Coronary artery (tissue), 2 donors: ENCODE results near the gene KRTAP23-1.

Source experiments
- DNase-seq: peaks from one replicate; pipeline ENCODE4 v3.0.0-alpha.2; 2017; ENCODE audit warnings: low spot score
- H3K27ac ChIP-seq, 2 donors: fragments of 200-600 bp; sonication (generic); one replicate each; pipeline ENCODE4 v1.5.1; 2016 to 2019
- H3K4me3 ChIP-seq: fragments of 200-600 bp; sonication (generic); 2 replicates; pipeline ENCODE4 v1.5.1; 2016; ENCODE audit warnings: mild to moderate bottlenecking, moderate library complexity
- CTCF ChIP-seq: fragments of 200-600 bp; sonication (generic); IDR thresholded peaks from one replicate; pipeline ENCODE4 v1.5.1; 2019; ENCODE audit warnings: antibody characterized with exemption

Gene KRTAP23-1

GRCh38 chr21:30348506-30348905, at the start of gene KRTAP23-1:
KRTAP23-1 (minus strand) TSS chr21:30348606; CDS start chr21:30348606, 0 bp downstream.
- DNase-seq = no peak
- Histone ChIP-seq H3K4me3 (no peak within 1 kb of the TSS), H3K27ac (no peak within 1 kb of the TSS)
- TF ChIP-seq CTCF = no peak

- no peak within 1 kb of the TSS for H3K4me3 ChIP-seq
- no peak for TF ChIP-seq CTCF
- no peak for DNase-seq
Measured at GRCh38 chr21:30395731-30396130, 47.3 kb upstream of the KRTAP23-1 start, which contains the start of gene KRTAP13-1. KRTAP13-1 (plus strand) TSS chr21:30396031; CDS start chr21:30396087, 56 bp downstream.

GRCh38 chr21:30391492-30392025, 43.2 kb upstream of the KRTAP23-1 start:
- H3K4me3 ChIP-seq = no peak overlapping the region
- no peak overlapping the region for H3K27ac ChIP-seq
- no peak for TF ChIP-seq CTCF
- no peak for DNase-seq

More at GRCh38 chr21:30395731-30396130, 47.3 kb upstream of the KRTAP23-1 start, which contains the start of gene KRTAP13-1:
- no peak within 1 kb of the TSS for H3K27ac ChIP-seq

GRCh38 chr21:30382201-30382600, 33.8 kb upstream of the KRTAP23-1 start:
- no peak for TF ChIP-seq CTCF
- Histone ChIP-seq H3K4me3 (no peak overlapping the region), H3K27ac (no peak overlapping the region)
- no peak for DNase-seq

- DNase-seq = no peak
- no peak within 1 kb of the TSS for H3K4me3 ChIP-seq
- H3K27ac ChIP-seq = no peak within 1 kb of the TSS
- no peak for TF ChIP-seq CTCF
Measured at GRCh38 chr21:30372139-30372770, 23.8 kb upstream of the KRTAP23-1 start, which contains the start of gene KRTAP13-2. KRTAP13-2 (minus strand) TSS chr21:30372271; CDS start chr21:30372213, 58 bp downstream.

GRCh38 chr21:30355906-30356305, 7.5 kb upstream of the KRTAP23-1 start:
- DNase-seq = no peak
- no peak overlapping the region for H3K4me3 ChIP-seq
- H3K27ac ChIP-seq = no peak overlapping the region
- TF ChIP-seq CTCF = no peak
